ENCODE measurements around the gene ZBTB49. TPM values are rescaled to one million over a fixed set of nuclear protein-coding genes. Genes with fewer than 3 reads are reported as not detected.

ZBTB49 gene
- total RNA-seq, 1 experiment from 2014 or later: 7.2 TPM

DNA sequence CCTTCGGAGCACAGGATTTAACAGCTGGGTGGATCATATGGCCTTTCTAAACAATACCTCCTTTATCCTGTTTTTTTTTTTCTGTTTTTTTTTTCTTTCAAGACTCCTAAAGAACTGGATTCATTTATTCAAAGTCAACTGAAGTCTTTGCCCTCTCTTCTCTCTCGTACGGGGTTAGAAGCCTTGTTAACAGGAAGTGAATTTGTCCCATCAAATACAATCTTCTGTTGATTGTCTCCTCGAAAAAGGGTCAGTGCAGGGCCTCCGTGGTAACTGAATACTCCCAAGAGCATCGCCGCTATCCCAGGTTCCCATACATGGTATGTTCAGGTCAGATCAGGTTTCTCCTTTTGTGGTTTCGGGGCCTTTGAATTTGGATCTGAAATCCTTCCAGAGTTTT lies 40.2 kb upstream of the ZBTB49 start:
- H3K4me3 ChIP-seq (ENCODE audit: low read depth, low read length): no peak overlapping the region
- H3K36me3 ChIP-seq (ENCODE audit: control insufficient read depth, insufficient read depth, low read length): peaks cover 3% of the 10 kb centered on the region; the same call in 1 of the 2 replicates
- no peaks in the 10 kb centered on the region for H3K27me3 ChIP-seq (replicated peaks; ENCODE audit: control insufficient read depth, insufficient read depth, low read length)
- peaks cover 5% of the 10 kb centered on the region for H3K4me1 ChIP-seq
- H3K27me3 Mint-ChIP-seq (ENCODE audit: insufficient read depth, unreplicated experiment): no peaks in the 10 kb centered on the region
- H3K36me3 Mint-ChIP-seq (ENCODE audit: insufficient read depth, unreplicated experiment): peaks cover 20% of the 10 kb centered on the region
- no peak for TF ChIP-seq CTCF (IDR thresholded peaks at IDR 0.05; ENCODE audit: insufficient read depth in 1 of 2, low read depth in 1 of 2, low read length in 1 of 2, severe bottlenecking in 1 of 2, unreplicated experiment in 1 of 2)
- no TSS peak for BruUV-seq (replicated peaks)
- H3K4me3 Mint-ChIP-seq (ENCODE audit: unreplicated experiment): peak overlapping the region; percentile 4
- H3K4me1 Mint-ChIP-seq (ENCODE audit: low read depth, unreplicated experiment): peaks cover 13% of the 10 kb centered on the region
- intact Hi-C loops (cut with micrococcal nuclease; ENCODE audit: unreplicated experiment): no loop called here
- no peaks in the 10 kb centered on the region for H3K9me3 Mint-ChIP-seq (ENCODE audit: unreplicated experiment)
- H3K27ac Mint-ChIP-seq (ENCODE audit: unreplicated experiment): no peak overlapping the region
- ChIA-PET POLR2A (no interaction called here), CTCF (no interaction called here)
- no peak for DNase-seq
- no peaks in the 10 kb centered on the region for H3K9me3 ChIP-seq

DNA sequence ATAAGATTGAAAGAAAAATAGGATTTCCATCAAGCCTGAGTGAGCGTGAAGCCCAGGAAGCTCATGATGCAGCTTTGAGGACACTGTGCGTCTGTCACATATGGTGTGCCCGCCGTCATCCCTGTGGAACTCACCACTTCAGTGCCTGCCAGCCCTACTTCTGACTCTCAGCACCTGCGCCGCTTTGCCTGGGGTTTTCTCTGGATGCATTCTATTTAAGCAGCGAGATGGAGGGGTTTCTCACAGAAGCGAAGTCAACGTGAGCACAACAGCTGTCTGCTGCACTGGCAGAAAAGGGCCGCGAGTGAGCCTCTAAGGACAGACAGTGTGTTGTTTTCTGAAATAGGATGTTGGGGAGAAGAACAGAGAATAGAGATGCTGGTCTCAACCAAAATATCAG lies 35.9 kb upstream of the ZBTB49 start:
- Mint-ChIP-seq H3K36me3 (ENCODE audit: insufficient read depth, unreplicated experiment) (no peaks in the 10 kb centered on the region), H3K4me1 (ENCODE audit: low read depth, unreplicated experiment) (peaks cover 2% of the 10 kb centered on the region), H3K27me3 (ENCODE audit: insufficient read depth, unreplicated experiment) (no peaks in the 10 kb centered on the region), H3K9me3 (ENCODE audit: unreplicated experiment) (no peaks in the 10 kb centered on the region), H3K27ac (ENCODE audit: unreplicated experiment) (no peak overlapping the region), H3K4me3 (ENCODE audit: unreplicated experiment) (no peak overlapping the region)
- POLR2A ChIA-PET: no interaction called here
- no peak overlapping the region for H3K4me3 ChIP-seq (ENCODE audit: low read depth, low read length)
- no TSS peak for BruUV-seq (replicated peaks)
- peaks cover 7% of the 10 kb centered on the region for H3K4me1 ChIP-seq
- intact Hi-C loops (cut with micrococcal nuclease; ENCODE audit: unreplicated experiment): no loop called here
- no peaks in the 10 kb centered on the region for H3K27me3 ChIP-seq (replicated peaks; ENCODE audit: control insufficient read depth, insufficient read depth, low read length)
- no peaks in the 10 kb centered on the region for H3K9me3 ChIP-seq
- TF ChIP-seq CTCF (IDR thresholded peaks at IDR 0.05; ENCODE audit: insufficient read depth in 1 of 2, low read depth in 1 of 2, low read length in 1 of 2, severe bottlenecking in 1 of 2, unreplicated experiment in 1 of 2): no peak
- no peaks in the 10 kb centered on the region for H3K36me3 ChIP-seq (ENCODE audit: control insufficient read depth, insufficient read depth, low read length)
- CTCF ChIA-PET: no interaction called here
- no peak for DNase-seq

DNA sequence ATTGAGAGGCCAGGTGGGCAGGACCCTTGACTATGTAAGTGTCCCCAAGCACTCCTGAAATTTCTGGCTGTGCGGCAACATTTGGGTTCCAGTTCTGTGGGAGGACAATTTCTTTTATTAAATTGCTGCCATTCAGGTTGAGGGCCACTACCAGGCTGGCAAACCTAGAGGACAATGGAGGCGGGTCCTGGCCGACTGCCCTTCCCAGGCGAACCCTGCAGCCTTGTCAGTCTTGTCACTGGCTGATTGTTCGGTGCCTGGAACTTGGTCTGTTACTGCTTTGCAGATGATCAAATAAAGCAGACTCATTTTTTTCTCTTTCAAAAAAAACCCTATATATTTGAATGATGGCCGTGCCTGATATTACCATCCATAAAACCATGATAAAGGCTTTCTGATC lies 35.4 kb upstream of the ZBTB49 start:
- Mint-ChIP-seq H3K27me3 (ENCODE audit: insufficient read depth, unreplicated experiment) (no peaks in the 10 kb centered on the region), H3K4me3 (ENCODE audit: unreplicated experiment) (no peak overlapping the region), H3K27ac (ENCODE audit: unreplicated experiment) (no peak overlapping the region), H3K36me3 (ENCODE audit: insufficient read depth, unreplicated experiment) (no peaks in the 10 kb centered on the region), H3K4me1 (ENCODE audit: low read depth, unreplicated experiment) (peaks cover 2% of the 10 kb centered on the region), H3K9me3 (ENCODE audit: unreplicated experiment) (no peaks in the 10 kb centered on the region)
- POLR2A ChIA-PET: no interaction called here
- intact Hi-C loops (cut with micrococcal nuclease; ENCODE audit: unreplicated experiment): no loop called here
- Histone ChIP-seq H3K27me3 (replicated peaks; ENCODE audit: control insufficient read depth, insufficient read depth, low read length) (no peaks in the 10 kb centered on the region), H3K4me1 (peaks cover 11% of the 10 kb centered on the region), H3K36me3 (ENCODE audit: control insufficient read depth, insufficient read depth, low read length) (no peaks in the 10 kb centered on the region), H3K4me3 (ENCODE audit: low read depth, low read length) (no peak overlapping the region), H3K9me3 (no peaks in the 10 kb centered on the region)
- BruUV-seq (replicated peaks): no TSS peak
- no peak for TF ChIP-seq CTCF (IDR thresholded peaks at IDR 0.05; ENCODE audit: insufficient read depth in 1 of 2, low read depth in 1 of 2, low read length in 1 of 2, severe bottlenecking in 1 of 2, unreplicated experiment in 1 of 2)
- CTCF ChIA-PET: no interaction called here
- DNase-seq: no peak

All from Caco-2 (cell line).